ENCODE measurements around the gene COX6A2. TPM values are rescaled to one million over a fixed set of nuclear protein-coding genes. Genes with fewer than 3 reads are reported as not detected.
"Not testable (repeated sequence)": the region's sequence is repeated elsewhere in the genome, so short reads cannot be mapped to it uniquely, and the experiment has no call there.

The COX6A2 gene
- total RNA-seq, 1 donor from 2014 or later: not detected

DNA sequence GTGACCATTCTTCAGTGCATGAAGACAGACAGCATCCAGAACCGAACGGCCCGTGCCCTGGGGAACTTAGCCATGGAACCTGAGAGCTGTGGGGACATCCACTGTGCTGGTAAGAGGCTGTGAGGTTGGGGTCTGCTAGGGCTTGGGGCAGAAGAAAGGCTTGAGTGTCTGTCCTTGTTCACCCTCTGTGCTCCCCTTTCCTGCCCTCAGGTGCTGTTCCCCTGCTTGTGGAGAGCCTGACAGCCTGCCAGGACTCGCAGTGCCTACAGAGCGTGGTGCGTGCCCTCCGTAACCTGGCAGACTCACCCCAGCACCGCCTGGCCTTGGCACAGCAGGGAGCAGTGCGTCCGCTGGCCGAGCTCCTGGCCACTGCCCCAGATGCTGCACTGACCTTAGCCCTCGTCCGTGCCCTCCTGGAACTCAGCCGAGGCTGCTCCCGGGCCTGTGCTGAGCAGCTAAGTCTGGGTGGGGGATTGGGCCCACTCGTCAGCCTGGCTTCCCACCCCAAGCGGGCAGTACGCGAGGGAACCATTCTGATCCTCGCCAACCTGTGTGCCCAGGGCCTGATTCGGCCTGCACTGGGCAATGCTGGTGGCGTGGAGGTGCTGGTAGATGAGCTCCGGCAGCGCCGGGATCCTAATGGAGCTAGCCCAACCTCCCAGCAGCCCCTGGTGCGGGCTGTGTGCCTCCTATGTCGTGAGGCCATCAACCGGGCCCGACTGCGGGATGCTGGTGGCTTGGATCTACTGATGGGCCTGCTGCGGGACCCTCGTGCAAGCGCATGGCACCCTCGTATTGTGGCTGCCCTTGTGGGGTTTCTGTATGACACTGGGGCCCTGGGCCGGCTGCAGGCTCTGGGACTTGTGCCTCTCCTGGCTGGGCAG is 34.0 kb upstream of the COX6A2 start:
- no peak for DNase-seq

GRCh38 chr16:31461201-31461920 is 33.2 kb upstream of the COX6A2 start:
- no peak for DNase-seq

- DNase-seq: no peak
Observed at GRCh38 chr16:31460582-31461002, 32.4 kb upstream of the COX6A2 start.

DNA sequence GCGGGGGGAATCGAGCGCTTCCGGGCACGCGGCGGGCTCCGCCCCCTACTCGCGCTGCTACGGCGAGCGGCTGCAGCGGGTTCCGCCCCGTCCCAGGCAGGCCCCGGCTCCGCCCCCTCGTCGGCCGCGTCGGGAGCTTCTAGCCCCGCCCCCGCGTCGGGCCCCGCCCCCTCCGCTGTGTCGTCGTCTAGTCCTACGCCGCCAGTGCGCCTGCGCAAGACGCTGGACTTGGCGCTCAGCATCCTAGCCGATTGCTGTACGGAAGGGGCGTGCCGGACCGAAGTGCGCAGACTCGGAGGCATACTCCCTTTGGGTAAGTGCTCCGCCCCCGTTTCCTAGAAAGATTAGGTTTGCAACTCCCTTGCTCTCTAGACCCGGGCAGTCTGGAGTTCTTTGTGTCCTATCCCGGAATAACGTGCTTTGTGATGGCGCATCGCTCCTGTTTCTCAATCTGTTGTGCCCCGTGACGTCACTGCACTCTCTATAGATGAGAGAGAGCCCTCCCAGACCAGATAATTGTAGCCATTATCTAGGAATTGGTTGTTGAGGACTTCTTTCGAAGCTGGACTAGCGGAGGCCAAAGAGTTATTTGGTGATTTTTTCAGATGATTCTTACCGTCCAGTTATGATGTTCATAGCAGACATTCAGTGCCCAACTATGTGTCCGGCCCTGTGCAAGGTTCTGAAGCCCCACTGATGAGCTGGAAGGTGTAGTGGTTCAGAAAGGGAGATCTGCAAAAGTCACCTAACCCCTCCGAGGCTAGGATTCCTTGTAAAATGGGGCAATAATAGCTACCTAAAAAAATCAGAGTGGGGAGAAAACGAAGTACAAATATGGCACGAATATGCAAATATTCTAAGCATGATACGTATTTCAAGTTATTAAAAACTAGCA is 31.8 kb upstream of the COX6A2 start:
- peak; percentile 99 for DNase-seq

DNA sequence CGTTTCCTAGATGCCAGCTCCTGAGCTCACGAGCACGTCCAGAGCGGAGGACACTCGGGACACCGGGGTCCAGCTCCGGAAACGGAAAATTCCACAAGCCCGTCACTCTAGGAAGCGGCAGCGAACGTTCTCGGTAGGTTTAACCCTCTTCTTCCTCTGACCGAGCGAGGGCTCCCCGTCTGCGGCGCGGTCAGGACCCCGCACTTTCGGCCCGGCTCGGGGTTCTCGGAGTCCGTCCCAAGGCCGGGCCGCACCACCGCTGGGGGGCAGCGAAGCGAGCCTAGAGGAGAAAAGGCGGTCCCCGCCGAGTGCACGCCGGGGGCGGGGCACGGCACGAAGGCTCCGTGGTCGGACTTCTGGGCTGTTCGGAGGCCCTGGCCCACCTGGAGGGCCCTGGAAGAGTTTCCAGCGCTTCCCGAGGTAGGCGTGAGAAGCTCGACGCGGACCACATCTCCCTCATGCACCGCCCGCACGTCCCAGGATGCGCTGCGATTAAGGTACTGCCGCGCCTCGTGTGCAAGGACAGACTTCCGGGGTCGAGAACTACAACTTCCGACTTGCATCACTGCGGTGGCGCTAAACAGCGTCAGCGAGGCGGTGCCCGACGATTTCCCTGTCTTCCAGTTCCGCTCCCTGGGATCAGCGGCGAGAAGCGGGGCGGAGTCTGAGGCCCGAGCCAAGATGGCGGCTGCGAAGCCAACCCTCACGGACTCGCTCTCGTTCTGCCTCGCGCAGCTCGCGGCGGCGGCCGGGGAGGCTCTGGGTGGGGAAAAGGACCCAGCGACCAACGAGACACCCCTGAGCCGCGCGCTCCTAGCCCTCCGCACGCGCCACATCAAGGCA is 30.9 kb upstream of the COX6A2 start, which contains the start of gene ARMC5:
TSS of gene ARMC5 (plus strand) at position 658 of the 843 bp plus-strand sequence. CDS start at position 682, 24 bp downstream.
- peak; percentile 95 for DNase-seq

DNA sequence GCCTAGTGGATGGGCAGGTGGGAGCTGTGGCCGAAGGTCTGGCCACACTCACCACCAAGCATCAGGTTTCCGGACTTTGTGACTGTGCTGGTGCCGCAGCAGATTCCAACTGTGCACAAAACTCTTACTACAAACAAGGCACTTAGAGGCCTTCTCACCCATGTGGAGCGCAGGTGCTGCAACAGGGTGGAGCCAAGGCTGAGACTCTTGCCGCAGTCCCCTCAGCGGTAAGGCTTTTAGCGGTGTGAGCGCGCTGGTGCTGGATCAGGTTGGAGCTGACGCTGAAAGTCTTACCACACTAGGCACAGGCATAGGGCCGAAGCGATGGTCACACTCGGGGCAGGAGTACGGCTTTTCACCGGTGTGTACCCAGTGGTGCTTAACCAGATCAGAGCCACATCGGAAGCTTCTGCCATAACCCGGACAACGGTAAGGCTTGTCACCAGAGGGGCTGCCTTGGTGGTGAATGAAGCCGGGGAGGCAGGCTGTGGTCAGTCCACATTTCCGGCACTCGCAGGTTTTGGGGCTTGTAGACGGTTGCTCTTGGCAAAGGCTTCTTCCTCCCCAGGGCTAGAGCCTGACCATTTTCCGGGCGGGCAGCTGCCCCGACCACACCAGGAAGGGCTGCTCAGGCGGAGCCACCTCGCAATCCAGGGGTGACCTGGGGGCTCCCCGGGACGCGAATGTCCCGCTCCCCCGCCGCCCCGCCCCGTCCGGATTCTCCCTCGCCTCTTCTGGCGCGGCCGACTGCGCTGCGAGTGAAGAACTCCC is 30.1 kb upstream of the COX6A2 start:
- no peak for DNase-seq

GRCh38 chr16:31456988-31457360 is 28.8 kb upstream of the COX6A2 start:
- DNase-seq: no peak

DNA sequence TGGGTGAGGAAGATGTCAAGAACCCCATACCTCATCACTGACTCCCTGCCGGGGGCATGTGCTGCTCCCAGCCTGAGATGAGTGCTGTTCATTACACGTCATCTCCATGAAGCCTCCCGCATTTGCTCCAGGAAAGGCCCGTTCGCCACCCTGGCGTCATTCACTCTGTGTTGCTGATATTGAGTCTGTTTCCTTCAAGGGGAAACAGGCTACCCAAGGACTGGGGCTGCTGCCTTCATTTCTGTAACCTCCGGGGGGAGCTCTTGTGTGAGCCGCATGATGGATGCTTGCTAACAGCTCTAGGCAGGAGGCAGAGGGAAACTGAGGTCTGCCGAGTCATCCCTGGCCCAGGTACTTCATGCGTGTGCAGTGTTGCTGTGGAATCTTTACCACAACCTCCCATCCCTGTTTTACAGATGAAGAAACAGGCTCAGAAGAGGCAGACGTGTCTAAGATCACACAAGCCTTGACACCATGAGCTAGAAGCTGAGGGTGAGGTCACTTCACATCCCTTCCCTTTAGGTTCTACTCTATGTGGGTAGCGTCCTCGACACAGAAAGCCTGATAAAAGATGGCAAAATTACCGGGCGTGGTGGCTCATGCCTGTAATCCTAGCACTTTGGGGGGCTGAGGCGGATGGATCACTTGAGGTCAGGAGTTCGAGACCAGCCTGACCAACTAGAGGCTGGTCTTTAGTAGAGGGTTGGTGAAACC is 27.6 kb upstream of the COX6A2 start:
- no peak for DNase-seq

- no peak for DNase-seq
Observed at GRCh38 chr16:31453255-31454204, 25.4 kb upstream of the COX6A2 start.

GRCh38 chr16:31452631-31453106 is 24.5 kb upstream of the COX6A2 start:
- no peak for DNase-seq

- DNase-seq: no peak
Observed at GRCh38 chr16:31451681-31452351, 23.7 kb upstream of the COX6A2 start.

DNA sequence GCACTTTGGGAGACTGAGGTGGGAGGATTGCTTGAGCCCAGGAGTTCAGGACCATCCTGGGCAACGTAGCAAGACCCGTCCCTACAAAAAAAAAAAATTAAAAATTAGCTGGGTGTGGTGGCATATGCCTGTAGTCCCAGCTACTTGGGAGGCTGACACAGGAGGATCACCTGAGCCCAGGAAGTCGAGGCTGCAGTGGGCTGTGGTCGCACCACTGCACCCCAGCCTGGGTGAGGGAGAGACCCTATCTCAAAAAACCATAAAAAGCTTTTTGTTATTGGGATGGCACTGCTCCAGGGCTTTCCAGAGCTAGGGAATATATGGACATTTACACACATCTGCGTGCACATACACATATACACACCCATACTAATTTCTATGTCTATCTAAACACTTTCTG is 23.0 kb upstream of the COX6A2 start:
- DNase-seq: no peak

- DNase-seq: not testable (repeated sequence)
Observed at GRCh38 chr16:31445931-31446330, 17.8 kb upstream of the COX6A2 start.

DNA sequence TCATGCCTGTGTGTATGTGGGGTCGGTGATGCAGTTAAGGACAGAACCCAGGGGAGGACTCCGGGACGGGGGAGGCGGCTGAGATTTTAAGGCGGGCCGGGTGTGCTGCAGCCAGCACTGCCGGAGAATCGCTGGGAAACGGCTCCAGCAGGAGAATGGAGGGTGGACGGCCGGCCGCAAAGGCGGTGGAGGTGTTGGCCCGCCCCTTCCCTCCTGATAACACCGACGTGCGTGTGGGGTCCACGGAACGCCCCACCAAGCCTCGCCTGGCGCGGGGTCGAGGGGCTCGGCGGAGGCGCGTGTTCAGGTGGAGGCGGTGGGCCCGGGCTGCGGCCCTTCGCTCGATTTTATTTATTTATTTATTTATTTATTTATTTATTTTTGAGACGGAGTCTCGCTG is 13.8 kb upstream of the COX6A2 start:
- no peak for DNase-seq

GRCh38 chr16:31440516-31441184 is 12.5 kb upstream of the COX6A2 start:
- no peak for DNase-seq

- no peak for DNase-seq
Observed at GRCh38 chr16:31439519-31439918, 11.4 kb upstream of the COX6A2 start.

GRCh38 chr16:31439023-31439422 is 10.9 kb upstream of the COX6A2 start:
- DNase-seq: not testable (repeated sequence)
